Panc1 (cell line): ENCODE results near the gene PROSER1.

Source experiments
- CTCF ChIP-seq: fragments of 450-650 bp; IDR thresholded peaks from 2 replicates; pipeline ENCODE4 v1.5.1; 2017; ENCODE audit warnings: mild to moderate bottlenecking
- POLR2AphosphoS5 ChIP-seq: IDR thresholded peaks from 2 replicates; pipeline ENCODE4 v1.6.1; 2012; ENCODE audit warnings: mild to moderate bottlenecking, low read depth, low read length, moderate library complexity
- REST ChIP-seq, 2 experiments: IDR thresholded peaks; 2 replicates each; pipeline ENCODE4 v1.6.1; 2011 to 2012; ENCODE audit warnings: low read depth in 2 of 2, control low read depth in 1 of 2, low read length in 1 of 2, mild to moderate bottlenecking in 1 of 2, moderate library complexity in 1 of 2; ENCODE audit not compliant: insufficient read depth in 1 of 2
- SIN3A ChIP-seq: IDR thresholded peaks from 2 replicates; pipeline ENCODE4 v1.6.1; 2012; ENCODE audit warnings: low read depth, mild to moderate bottlenecking, low read length, moderate library complexity, borderline replicate concordance; ENCODE audit not compliant: insufficient read depth
- TCF7L2 ChIP-seq: IDR thresholded peaks from 2 replicates; pipeline ENCODE4 v1.6.1; 2011; ENCODE audit warnings: mild to moderate bottlenecking, low read depth, low read length, inconsistent platforms

GRCh38 chr13:39052944-39053343 lies 15.1 kb upstream of the PROSER1 start:
- no peak for TF ChIP-seq CTCF
- TF ChIP-seq POLR2AphosphoS5, result no peak
- TF ChIP-seq REST (IDR thresholded peaks at IDR 0.05; ENCODE audit: insufficient read depth in 1 of 2, low read depth in 2 of 2, low read length in 1 of 2), result no peak
- no peak for TF ChIP-seq SIN3A
- no peak for TF ChIP-seq TCF7L2
